Activated naive CD4-positive, alpha-beta T cell treated with anti-CD3 and anti-CD28 coated beads, Interleukin-2, amount 50 U/mL, for 24 hours (primary cell): ENCODE data around the gene EIF4A3.
"Not testable (repeated sequence)": the region's sequence is repeated elsewhere in the genome, so short reads cannot be mapped to it uniquely, and the experiment has no call there.

ENCODE experiments used
- H3K27ac Mint-ChIP-seq: one replicate; pipeline ENCODE4 v1.8.0; 2021; ENCODE audit warnings: mild to moderate bottlenecking, mixed read lengths
- H3K27me3 Mint-ChIP-seq: one replicate; pipeline ENCODE4 v1.8.0; 2021; ENCODE audit warnings: mixed read lengths
- H3K36me3 Mint-ChIP-seq: one replicate; pipeline ENCODE4 v1.8.0; 2021; ENCODE audit warnings: mixed read lengths
- H3K4me1 Mint-ChIP-seq: one replicate; pipeline ENCODE4 v1.8.0; 2021; ENCODE audit warnings: mixed read lengths
- H3K4me3 Mint-ChIP-seq: one replicate; pipeline ENCODE4 v1.8.0; 2021; ENCODE audit warnings: mild to moderate bottlenecking, mixed read lengths
- H3K9me3 Mint-ChIP-seq: one replicate; pipeline ENCODE4 v1.8.0; 2021; ENCODE audit warnings: mixed read lengths

EIF4A3 gene

GRCh38 chr17:80092959-80093358 lies 54.0 kb downstream of the EIF4A3 start:
- Mint-ChIP-seq H3K4me1 (no peaks in the 10 kb centered on the region), H3K36me3 (no peaks in the 10 kb centered on the region), H3K9me3 (no peaks in the 10 kb centered on the region), H3K4me3 (no peak overlapping the region), H3K27me3 (no peaks in the 10 kb centered on the region), H3K27ac (no peak overlapping the region)

- Mint-ChIP-seq H3K4me1 (no peaks in the 10 kb centered on the region), H3K9me3 (no peaks in the 10 kb centered on the region), H3K27me3 (no peaks in the 10 kb centered on the region), H3K4me3 (no peak overlapping the region), H3K36me3 (no peaks in the 10 kb centered on the region), H3K27ac (no peak overlapping the region)
These were observed 55.6 kb downstream of the EIF4A3 start for GRCh38 chr17:80091376-80091775.

- H3K27ac Mint-ChIP-seq, H3K4me1 Mint-ChIP-seq: not testable (repeated sequence)
These were observed 56.8 kb downstream of the EIF4A3 start for GRCh38 chr17:80090164-80090563.

GRCh38 chr17:80089762-80090161 lies 57.2 kb downstream of the EIF4A3 start:
- no peaks in the 10 kb centered on the region for H3K9me3 Mint-ChIP-seq
- no peaks in the 10 kb centered on the region for H3K27me3 Mint-ChIP-seq
- no peaks in the 10 kb centered on the region for H3K36me3 Mint-ChIP-seq
- H3K27ac Mint-ChIP-seq, result no peak overlapping the region
- H3K4me3 Mint-ChIP-seq, result no peak overlapping the region
- no peaks in the 10 kb centered on the region for H3K4me1 Mint-ChIP-seq

More at GRCh38 chr17:80090164-80090563, 56.8 kb downstream of the EIF4A3 start:
- H3K4me3 Mint-ChIP-seq, H3K36me3 Mint-ChIP-seq, H3K9me3 Mint-ChIP-seq, H3K27me3 Mint-ChIP-seq: not testable (repeated sequence)

GRCh38 chr17:80087346-80088265 lies 59.3 kb downstream of the EIF4A3 start:
- H3K9me3 Mint-ChIP-seq, result no peaks in the 10 kb centered on the region
- H3K27ac Mint-ChIP-seq, result no peak overlapping the region
- no peak overlapping the region for H3K4me3 Mint-ChIP-seq
- no peaks in the 10 kb centered on the region for H3K36me3 Mint-ChIP-seq
- peaks cover 3% of the 10 kb centered on the region for H3K4me1 Mint-ChIP-seq
- no peaks in the 10 kb centered on the region for H3K27me3 Mint-ChIP-seq

GRCh38 chr17:80086616-80087015 lies 60.3 kb downstream of the EIF4A3 start:
- Mint-ChIP-seq H3K27ac (no peak overlapping the region), H3K4me1 (peaks cover 5% of the 10 kb centered on the region), H3K36me3 (no peaks in the 10 kb centered on the region), H3K27me3 (no peaks in the 10 kb centered on the region), H3K9me3 (no peaks in the 10 kb centered on the region), H3K4me3 (no peak overlapping the region)

GRCh38 chr17:80086081-80086480 lies 60.8 kb downstream of the EIF4A3 start:
- H3K9me3 Mint-ChIP-seq, result no peaks in the 10 kb centered on the region
- no peaks in the 10 kb centered on the region for H3K36me3 Mint-ChIP-seq
- H3K4me1 Mint-ChIP-seq, result peaks cover 5% of the 10 kb centered on the region
- H3K27ac Mint-ChIP-seq, result no peak overlapping the region
- no peaks in the 10 kb centered on the region for H3K27me3 Mint-ChIP-seq
- H3K4me3 Mint-ChIP-seq, result no peak overlapping the region

GRCh38 chr17:80084773-80085172 lies 62.2 kb downstream of the EIF4A3 start:
- H3K27ac Mint-ChIP-seq, result no peak overlapping the region
- no peaks in the 10 kb centered on the region for H3K27me3 Mint-ChIP-seq
- H3K4me3 Mint-ChIP-seq, result no peak overlapping the region
- peaks cover 5% of the 10 kb centered on the region for H3K4me1 Mint-ChIP-seq
- H3K36me3 Mint-ChIP-seq, result no peaks in the 10 kb centered on the region
- H3K9me3 Mint-ChIP-seq, result no peaks in the 10 kb centered on the region
